GM04503 (cell line): ENCODE measurements around the gene SRRM2.

Source experiments
- DNase-seq: peaks from one replicate; pipeline ENCODE4 v3.0.0-alpha.2; 2012; ENCODE audit warnings: low read depth

Gene SRRM2

DNA sequence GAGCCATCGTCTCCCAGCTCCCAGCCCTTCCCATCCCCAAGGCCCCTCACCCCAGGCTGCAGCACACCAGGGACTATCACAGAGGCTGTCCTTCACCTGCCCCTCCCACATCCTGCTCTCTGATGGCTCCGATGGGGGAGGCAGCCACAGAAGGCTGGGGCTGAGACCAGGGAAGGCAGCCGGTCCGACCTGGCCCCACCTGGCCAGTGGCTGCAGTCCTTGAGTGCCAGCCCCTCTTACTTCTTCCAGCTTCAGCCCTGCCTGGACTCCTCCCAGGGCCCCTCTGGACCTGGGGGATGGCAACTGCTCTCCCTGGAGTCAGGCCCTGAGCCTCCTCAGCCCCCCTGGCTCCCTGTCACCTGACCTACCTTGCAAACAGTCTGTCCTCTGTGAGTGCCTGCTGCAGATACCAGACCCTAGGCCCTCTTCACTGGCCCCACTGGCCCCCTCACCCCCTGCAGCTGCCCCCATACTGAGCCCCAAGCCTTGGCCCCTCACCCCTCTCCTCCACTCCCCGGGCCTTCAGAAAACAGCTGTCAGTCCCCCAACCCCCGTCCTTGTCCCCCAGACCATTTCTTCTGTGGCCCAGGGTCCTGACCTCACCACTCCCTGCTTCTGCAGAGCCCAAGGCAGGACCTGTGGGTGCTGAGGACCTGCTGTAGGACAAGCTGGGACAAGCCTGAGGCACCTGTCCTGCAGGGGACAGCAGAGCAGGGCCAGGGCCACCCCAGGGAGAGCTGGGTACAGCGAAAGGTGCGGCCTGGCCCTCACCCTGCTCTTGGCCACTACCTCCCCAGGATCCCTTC is 12.6 kb upstream of the SRRM2 start:
- no peak for DNase-seq

DNA sequence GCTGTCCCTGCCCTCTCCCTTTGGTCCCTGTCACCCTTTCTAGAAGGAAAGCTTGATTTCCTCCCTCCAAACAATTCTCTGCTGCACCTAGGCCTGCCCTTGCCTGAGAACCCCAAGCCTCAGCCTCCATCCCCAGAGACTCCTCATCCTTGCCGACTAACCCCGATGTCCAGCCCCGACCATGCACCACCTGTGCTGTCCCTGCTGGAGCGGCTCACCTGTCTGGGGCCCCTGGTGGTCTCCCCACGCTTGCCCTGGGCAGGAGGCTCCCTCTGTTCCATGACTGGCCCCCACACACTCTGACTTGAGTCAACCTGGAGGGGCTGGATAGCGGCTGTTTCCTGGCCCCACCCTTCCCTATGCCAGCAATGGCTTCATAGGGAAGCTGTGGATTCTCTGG is 12.0 kb upstream of the SRRM2 start:
- DNase-seq = no peak

GRCh38 chr16:2741168-2741567 is 11.3 kb upstream of the SRRM2 start:
- no peak for DNase-seq

DNA sequence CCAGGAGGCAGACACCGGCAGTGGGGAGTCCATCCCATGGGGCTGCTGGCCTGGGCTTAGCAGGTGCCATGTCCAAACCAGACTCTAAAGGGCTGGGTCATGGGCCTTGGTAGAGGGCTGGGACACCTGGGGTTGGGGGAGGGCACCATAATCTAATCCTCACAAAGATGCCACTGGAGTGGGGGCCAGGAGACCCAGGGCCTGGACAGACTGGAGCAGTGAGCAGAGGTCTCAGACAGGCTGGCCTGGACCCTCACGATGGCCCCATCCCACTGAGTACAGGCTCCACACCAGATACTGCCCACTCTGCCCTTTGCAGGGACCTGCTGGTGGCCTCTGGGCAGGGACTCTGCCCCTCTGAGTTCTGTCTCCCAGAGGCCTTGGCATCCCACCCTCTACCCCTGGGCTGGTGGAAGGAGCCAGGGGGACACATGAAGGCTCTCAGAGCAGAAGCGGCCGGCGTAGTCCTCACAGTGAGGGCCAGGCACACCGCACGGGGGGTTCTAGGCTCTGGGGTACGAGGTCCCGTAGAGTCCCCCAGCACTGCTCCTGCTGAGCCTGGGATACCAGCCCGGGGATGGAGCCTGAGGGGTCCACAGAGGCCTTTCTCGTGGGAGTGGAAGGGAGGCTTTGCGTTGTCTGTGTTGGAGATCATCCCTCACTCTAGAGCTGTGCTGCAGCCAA is 10.0 kb upstream of the SRRM2 start:
- no peak for DNase-seq

DNA sequence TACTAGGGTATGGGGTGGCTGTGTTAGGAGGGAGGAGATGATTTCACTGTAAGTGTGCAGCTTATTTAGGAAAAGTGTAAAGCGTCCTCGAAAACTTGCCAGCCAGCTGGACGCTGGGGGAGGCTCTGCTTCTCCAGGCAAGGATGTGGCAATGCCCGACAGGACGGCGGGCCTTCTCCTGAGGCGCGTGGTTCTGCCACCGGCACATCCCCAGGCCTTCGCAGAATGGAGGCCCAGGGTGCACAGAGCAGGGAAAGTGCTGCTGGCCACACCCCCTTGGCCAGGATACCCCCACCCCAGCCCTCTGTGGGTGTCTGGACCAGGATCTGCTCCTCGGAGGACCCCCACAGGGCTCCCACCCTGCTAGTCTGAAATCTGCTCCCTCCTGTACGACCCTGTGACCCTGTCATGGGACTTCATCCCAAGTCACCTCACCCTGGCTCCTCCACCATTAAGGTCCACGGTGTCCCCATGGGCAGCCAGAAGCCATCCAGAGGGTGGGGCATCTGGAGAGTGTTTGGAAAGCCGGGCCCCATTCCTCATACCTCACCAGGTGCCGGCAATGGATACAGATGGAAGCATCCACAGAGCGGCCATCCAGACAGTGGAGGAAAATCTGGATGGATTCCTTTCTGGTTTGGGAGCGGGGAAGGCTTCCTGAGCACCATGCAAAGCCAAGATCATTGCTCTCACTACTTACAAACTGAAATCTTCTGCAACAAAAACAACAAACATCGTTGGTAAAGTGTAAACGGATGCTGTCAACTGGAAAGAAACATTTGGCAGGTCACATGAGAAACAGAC is 9.2 kb upstream of the SRRM2 start:
- DNase-seq = no peak

- no peak for DNase-seq
Measured at GRCh38 chr16:2744711-2745110, 7.7 kb upstream of the SRRM2 start.

DNA sequence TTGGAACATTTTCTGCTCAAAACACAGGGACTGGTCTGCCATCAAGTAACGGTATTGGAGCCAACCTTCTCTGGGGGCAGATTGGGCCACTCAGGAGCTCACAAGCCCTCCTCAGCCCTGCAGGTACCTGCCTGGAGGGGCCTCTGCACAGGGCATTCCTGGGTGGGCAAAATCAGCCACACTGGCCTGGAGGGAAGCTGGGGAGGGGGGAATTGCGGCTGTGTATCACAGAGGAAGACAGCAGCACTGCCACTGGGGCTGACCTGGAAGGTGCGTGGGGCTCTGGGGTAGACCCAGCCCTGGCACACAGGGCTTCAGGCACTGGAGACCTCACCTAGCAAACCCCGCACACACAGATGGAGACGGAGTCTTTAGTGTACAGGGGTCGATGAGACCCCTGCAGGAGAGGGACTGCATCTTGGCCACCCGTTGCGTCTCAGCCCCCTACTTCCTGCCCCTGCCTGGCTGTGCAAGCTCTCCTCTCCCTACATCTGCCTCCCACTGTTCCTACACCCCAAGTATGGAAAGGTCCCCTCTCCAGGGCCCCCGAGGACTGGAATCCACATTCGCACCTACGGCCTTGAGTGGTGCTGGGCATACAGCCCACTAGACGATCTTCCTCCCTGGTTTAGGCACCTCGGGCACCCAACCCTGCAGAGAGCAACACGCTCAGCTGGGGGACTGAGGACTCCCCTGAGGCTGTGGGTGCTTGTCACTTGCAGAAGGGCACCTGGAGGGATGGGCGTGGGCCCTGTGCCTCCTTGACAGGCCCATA is 7.1 kb upstream of the SRRM2 start:
- DNase-seq = no peak

DNA sequence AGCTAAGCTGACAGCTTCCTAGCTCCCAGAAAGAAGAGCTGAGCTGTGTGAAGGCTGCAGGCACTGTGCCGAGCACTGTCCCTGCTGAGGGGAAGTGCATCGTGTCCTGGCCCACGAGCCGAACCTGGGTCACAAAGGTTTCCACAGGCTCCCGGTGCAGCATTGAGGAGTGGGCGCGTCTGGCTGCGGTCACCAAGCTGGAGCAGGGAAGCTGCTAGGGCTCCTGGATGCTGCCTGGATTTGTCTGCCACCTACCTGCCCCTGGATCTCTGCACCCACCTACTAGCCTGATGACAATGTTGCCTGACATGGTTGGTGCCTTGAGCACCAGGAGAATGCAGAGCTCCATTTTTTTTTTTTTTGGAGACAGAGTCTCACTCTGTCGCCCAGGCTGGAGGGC is 6.5 kb upstream of the SRRM2 start:
- DNase-seq = no peak

- no peak for DNase-seq
Measured at GRCh38 chr16:2748757-2749455, 3.5 kb upstream of the SRRM2 start.

DNA sequence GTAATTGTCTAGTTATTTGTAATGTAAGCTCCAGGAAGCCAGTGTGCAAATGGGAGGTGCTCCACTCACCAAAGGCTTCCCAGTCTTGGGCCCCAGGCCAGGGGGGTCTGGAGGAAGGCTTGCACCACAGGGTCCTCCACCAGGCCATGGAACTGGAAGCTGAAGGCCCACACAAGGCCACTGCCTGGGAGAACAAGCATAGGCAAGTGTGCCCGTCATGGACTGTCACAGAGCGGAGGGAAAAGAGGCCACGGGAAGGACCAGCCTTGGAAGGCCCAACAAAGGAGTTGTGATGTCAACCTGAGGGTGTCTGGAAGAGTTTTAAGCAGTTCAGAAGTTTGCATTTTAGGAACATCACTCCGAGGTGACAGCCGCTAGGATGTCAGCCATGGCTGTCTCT is 3.0 kb upstream of the SRRM2 start:
- DNase-seq = no peak

DNA sequence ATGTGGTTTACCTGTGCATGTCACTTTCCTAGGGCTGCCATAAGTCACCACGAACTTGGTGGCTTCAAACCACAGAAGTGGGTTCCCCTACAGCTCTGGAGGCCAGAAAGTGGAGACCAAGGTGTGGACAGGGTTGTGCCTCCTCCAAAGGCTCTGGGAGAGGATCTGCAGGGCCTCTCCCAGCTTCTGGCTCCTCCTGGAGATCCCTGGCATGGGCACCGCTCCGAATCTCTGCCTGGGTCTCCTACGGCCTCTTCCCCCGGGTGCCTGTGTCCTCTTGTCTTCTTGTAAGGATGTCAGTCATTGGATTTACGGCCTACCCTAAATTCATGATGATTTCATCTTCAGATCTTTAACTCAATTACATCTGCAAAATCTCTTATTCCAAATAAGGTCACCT is 2.5 kb upstream of the SRRM2 start:
- no peak for DNase-seq

DNA sequence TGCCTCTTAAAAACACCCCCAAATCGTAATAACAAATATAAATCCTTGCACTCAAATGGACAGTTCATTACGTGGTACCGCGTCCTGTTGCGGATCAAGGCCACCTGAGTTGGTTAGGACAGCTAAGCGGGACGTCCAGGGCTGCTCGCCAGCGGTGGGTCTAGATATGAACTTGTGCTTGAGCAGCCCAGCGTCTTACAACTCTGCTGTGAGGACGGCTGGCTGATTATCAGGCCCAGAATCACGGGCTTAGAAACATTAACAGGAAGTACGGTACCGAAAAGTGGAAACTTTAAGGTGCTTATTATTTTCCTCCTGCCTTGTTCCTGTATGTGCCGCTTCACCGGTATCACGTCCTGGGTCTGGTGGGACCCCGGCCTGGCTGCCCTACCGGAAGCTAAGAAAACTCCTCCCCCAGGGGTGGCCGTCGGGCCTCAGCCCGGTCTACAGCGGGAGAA is 832 bp upstream of the SRRM2 start:
- DNase-seq = no peak

DNA sequence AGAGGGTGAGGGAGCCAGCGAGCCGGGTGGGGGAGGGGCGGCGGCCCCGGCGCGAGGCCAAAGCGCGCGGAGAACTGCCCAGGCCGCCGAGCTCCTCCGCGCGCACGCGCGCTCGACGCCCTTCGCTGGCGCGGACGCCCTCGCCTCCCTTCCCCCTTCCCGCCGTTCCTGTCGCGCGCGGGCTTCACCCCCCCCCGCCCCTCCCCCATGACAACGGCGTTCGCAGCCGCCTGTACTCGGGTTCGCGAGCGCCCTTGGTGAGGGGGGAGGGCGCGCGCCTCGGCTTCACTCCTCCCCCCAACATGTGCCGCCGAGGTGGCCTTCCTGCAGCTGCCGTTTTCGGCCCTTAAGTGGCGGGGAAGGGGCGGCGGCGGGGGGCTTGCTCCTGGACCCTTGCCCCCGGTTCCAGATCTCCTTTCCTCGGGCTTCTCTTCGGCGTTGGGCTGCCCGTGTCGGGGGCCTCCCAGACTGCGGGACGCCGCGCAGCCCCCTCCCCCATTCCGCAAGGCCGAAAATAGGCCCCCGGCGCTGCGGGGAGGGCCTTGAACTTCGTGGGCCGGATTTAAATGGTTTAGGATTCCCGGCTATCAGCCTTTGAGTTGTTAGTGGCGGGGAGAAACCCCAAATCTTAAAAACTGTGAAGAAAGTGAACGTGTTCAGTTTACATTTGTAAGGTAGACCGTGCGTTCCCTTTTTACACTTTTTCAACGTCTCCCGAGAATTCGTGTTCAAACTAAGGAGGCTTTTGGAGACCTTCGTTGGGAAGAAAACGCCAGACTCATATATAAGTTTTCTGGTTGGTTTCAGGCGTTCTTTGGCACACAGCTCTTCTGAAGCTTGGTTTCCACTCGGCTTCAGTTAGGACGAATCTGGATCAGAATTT is 653 bp downstream of the SRRM2 start:
- no peak for DNase-seq

DNA sequence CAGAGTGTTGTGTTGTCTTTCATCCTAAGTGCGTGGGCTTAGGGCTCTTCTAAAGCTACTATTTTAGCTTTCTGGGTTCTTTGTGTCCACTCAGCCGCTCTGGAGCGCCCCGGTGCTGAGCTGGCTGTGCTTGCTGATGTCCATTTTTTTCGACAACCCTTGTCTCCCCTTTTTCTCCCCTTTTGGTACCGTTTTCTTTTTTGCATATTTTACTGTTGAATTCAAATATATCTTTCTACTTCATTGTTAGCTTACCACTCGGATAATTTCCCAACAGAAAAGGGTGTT is 1.2 kb downstream of the SRRM2 start:
- DNase-seq = no peak

- DNase-seq = no peak
Measured at GRCh38 chr16:2755158-2755557, 2.7 kb downstream of the SRRM2 start.

DNA sequence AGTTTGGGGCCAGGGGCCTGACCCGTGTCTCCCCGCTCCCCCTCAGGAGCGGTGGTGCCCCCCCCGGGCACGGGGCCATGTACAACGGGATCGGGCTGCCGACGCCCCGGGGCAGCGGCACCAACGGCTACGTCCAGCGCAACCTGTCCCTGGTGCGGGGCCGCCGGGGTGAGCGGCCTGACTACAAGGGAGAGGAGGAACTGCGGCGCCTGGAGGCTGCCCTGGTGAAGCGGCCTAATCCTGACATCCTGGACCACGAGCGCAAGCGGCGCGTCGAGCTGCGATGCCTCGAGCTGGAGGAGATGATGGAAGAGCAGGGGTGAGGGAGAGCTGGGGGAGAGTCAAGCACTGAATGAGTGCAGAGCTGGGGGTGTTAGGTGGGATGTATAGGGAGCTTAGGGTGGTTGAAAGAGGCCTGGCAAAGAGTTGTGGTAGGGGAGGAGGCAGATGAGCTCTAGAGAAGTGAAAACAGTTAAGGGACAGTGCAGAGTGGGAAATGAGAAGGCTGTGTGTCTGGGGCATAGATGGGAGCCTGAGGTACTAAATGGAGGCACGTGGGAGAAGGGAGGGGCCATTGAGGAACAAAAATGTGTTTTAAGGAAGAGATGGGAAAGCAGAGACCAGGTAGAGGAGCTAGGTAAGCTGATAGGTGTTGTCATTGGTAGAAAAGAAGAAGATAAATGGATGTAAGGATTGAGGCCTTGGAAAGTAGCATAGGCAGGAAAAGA is 4.0 kb downstream of the SRRM2 start:
- DNase-seq = no peak

- DNase-seq = no peak
Measured at GRCh38 chr16:2757344-2757743, 4.9 kb downstream of the SRRM2 start.

DNA sequence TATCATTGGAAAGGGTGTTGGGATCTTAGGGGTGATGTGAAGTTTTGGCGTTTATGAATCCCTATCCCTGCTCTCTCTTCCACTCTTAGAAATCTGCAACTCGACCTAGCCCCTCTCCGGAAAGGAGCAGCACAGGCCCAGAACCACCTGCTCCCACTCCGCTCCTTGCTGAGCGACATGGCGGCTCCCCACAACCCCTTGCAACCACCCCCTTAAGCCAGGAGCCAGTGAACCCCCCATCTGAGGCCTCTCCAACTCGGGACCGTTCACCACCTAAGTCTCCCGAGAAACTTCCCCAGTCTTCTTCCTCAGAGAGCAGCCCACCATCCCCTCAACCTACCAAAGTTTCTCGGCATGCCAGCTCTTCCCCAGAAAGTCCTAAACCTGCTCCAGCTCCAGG is 9.0 kb downstream of the SRRM2 start:
- no peak for DNase-seq

- no peak for DNase-seq
Measured at GRCh38 chr16:2761886-2762583, 9.6 kb downstream of the SRRM2 start.
